ENCODE data around the gene WDR5. TPM values are rescaled to one million over a fixed set of nuclear protein-coding genes. Genes with fewer than 3 reads are reported as not detected.

Gene WDR5
- total RNA-seq, 1 donor from 2014 or later: 29.3 TPM

DNA sequence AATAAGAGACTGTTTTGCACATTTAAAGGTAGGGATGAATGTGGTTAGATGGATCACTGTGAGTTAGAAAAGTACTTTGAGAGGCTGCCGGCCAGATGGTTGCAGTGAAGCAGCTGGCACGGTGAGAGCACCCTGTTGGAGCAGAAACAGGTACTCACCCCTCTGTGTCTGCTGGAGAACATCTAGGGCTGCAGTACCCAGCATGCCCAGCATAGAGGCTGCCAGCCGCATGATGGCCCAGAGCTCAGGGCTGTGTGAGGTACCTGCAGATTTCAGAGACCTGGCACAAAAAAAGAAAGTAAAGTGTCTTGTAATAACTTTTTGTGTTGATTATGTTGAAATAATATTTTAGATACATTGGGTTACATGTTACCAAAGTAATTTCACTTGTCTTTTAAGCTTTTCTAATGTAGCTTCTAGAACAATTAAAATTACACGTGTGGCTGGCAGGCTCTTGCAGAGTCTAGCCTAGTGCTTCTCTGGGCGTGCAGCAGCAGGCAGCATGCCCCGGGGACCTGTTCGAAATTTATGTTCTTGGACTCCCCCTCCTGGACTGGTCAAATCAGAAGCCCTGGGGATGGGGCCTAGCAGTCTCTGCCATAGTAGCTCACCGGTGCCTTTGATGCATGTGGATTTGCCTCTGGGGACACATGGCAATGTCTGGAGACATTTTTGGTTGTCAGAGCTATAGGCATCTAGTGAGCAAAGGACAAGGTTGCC lies 11.1 kb downstream of the WDR5 start:
- TF ChIP-seq CTCF (IDR thresholded peaks at IDR 0.05): no peak
- no peaks in the 10 kb centered on the region for H3K27me3 Mint-ChIP-seq (ENCODE audit: unreplicated experiment)
- H3K4me1 Mint-ChIP-seq (ENCODE audit: unreplicated experiment): peaks cover 8% of the 10 kb centered on the region
- H3K36me3 Mint-ChIP-seq (ENCODE audit: unreplicated experiment): peaks cover 46% of the 10 kb centered on the region
- H3K9me3 Mint-ChIP-seq (ENCODE audit: unreplicated experiment): no peaks in the 10 kb centered on the region
- DNase-seq (ENCODE audit: extremely low spot score, unreplicated experiment): no peak
- no peak overlapping the region for H3K4me3 Mint-ChIP-seq (ENCODE audit: unreplicated experiment)
- H3K27ac Mint-ChIP-seq (ENCODE audit: unreplicated experiment): no peak overlapping the region

DNA sequence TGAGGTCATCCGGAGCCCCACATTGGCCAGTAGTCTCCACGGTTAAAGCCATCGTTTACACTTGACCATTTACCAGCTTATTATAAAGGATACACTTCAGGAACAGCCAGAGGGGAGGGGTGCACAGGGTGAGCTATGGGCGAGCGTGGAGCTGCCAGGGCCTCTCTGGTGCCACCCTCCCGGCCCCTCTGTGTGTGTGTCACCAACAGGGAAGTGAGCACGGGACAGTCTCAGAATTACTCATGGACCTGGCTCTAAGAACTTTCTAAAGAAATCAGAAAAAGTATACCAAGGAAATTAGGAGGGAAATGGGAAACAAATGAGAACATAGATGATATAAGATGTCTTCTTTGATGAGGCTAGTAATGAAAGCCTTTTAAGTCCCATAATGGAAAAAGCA lies 13.5 kb downstream of the WDR5 start:
- TF ChIP-seq CTCF (IDR thresholded peaks at IDR 0.05): no peak
- H3K27me3 Mint-ChIP-seq (ENCODE audit: unreplicated experiment): no peaks in the 10 kb centered on the region
- peaks cover 8% of the 10 kb centered on the region for H3K4me1 Mint-ChIP-seq (ENCODE audit: unreplicated experiment)
- H3K36me3 Mint-ChIP-seq (ENCODE audit: unreplicated experiment): peaks cover 36% of the 10 kb centered on the region
- H3K27ac Mint-ChIP-seq (ENCODE audit: unreplicated experiment): no peak overlapping the region
- DNase-seq (ENCODE audit: extremely low spot score, unreplicated experiment): no peak
- no peak overlapping the region for H3K4me3 Mint-ChIP-seq (ENCODE audit: unreplicated experiment)
- H3K9me3 Mint-ChIP-seq (ENCODE audit: unreplicated experiment): no peaks in the 10 kb centered on the region

DNA sequence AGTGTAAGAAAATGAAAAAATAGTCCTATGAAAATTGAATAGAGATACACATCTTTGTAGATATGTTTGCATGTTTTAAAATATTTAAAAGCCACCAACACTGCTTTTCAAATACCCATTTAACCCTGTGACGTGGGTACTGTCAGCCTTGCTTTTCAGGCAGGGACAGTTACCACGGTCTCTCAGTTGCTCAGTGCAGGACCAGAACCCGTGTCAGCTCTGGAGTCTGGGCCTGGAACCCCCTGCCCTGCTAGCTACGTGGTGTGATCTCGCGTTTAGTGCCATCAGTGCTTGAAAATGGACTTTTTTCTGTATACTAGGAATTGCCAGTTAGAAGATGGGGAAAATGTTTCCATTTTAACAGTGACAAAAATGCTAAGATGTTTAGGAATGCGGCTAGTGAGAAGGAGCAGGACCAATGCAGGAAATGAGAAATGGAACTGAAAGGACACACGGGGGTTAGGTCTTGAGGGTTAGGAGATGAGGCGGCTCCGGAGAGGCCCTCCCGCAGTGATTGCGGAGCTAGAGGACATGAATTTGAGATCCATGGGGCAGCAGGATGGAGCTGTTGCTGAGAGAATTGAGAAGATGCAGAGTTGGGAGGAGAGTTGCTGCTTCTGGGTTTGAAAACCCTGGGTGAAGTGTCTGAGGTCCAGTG lies 14.8 kb downstream of the WDR5 start:
- TF ChIP-seq CTCF (IDR thresholded peaks at IDR 0.05): no peak
- Mint-ChIP-seq H3K4me3 (ENCODE audit: unreplicated experiment) (no peak overlapping the region), H3K27ac (ENCODE audit: unreplicated experiment) (peak overlapping the region; percentile 50), H3K27me3 (ENCODE audit: unreplicated experiment) (no peaks in the 10 kb centered on the region), H3K9me3 (ENCODE audit: unreplicated experiment) (no peaks in the 10 kb centered on the region), H3K36me3 (ENCODE audit: unreplicated experiment) (peaks cover 42% of the 10 kb centered on the region), H3K4me1 (ENCODE audit: unreplicated experiment) (peaks cover 8% of the 10 kb centered on the region)
- DNase-seq (ENCODE audit: extremely low spot score, unreplicated experiment): no peak

DNA sequence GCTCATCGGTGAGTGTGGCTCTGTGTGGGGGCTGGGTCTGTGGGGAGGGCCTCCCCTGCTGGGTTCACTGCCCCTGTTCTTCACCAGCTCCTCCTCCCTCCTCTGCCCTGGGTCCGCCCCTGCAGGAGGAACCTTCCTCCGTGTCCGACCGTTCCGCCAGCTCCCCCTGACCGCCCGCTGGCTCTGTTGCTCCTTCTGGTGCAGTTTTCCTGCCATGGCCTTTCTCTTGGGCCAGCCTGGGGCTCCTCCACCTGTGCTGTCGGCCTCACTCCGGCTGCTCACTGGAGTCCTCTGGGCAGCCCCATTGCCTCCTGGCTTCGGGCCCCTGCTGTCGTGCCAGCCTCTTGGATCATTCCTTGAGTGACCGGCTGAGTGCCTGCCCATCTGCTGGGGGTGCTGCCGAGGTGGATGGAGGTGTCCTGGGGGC lies 16.2 kb downstream of the WDR5 start:
- no peak for DNase-seq (ENCODE audit: extremely low spot score, unreplicated experiment)
- no peak for TF ChIP-seq CTCF (IDR thresholded peaks at IDR 0.05)
- H3K27ac Mint-ChIP-seq (ENCODE audit: unreplicated experiment): no peak overlapping the region
- peaks cover 37% of the 10 kb centered on the region for H3K36me3 Mint-ChIP-seq (ENCODE audit: unreplicated experiment)
- no peaks in the 10 kb centered on the region for H3K27me3 Mint-ChIP-seq (ENCODE audit: unreplicated experiment)
- H3K4me1 Mint-ChIP-seq (ENCODE audit: unreplicated experiment): peaks cover 8% of the 10 kb centered on the region
- no peak overlapping the region for H3K4me3 Mint-ChIP-seq (ENCODE audit: unreplicated experiment)
- no peaks in the 10 kb centered on the region for H3K9me3 Mint-ChIP-seq (ENCODE audit: unreplicated experiment)

DNA sequence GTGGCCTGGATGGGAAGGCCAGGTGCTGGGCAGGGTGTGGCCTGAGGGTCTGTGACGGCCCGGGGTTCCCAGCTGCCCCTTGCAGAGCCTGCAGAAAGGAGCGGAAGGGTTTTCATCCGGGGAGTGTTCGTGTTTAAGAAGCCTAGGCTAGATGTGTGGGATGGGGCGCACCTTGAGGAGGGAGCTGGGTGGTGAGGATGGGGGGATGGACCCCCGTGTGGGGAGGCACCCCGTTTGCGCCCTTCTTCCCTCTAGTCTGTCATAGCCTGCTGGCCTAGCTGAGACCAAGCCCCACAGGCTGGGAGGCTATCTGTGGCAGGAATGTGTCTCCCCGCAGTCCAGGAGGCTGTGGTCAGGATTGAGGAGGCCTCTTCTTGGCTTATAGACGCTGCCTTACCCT lies 16.6 kb downstream of the WDR5 start:
- Mint-ChIP-seq H3K27ac (ENCODE audit: unreplicated experiment) (no peak overlapping the region), H3K36me3 (ENCODE audit: unreplicated experiment) (peaks cover 33% of the 10 kb centered on the region)

More for the DNA sequence above, 16.6 kb downstream of the WDR5 start:
- Mint-ChIP-seq H3K4me3 (ENCODE audit: unreplicated experiment) (no peak overlapping the region), H3K27me3 (ENCODE audit: unreplicated experiment) (no peaks in the 10 kb centered on the region), H3K4me1 (ENCODE audit: unreplicated experiment) (peaks cover 8% of the 10 kb centered on the region), H3K9me3 (ENCODE audit: unreplicated experiment) (no peaks in the 10 kb centered on the region)
- DNase-seq (ENCODE audit: extremely low spot score, unreplicated experiment): no peak
- TF ChIP-seq CTCF (IDR thresholded peaks at IDR 0.05): no peak

All from osteocyte (in vitro differentiated cells).